Measurements from ENCODE around the gene CFHR1.

DNA sequence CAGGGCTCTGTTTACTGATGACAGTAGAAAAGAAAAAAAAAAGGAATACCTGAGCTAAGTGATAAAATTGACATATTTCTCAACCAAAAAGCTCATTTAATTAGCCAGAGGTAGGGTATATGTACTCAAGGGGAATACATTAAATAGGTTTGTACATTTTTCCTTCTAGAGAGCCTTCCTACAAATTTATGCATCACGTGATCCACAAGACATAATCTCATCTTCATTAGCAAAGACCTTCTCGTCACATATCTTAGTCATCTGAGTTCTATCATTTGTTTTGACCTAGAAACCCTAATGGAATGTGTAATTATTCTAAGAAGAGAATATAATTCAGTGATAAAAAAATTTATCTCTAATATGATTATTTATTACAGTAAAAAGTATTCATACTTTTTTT lies 37.7 kb downstream of the CFHR1 start:
- TF ChIP-seq ZNF70 (CRISPR knock-in tag; IDR thresholded peaks at IDR 0.05) (no peak), PPARA (CRISPR knock-in tag; IDR thresholded peaks at IDR 0.05; ENCODE audit: borderline replicate concordance) (no peak), ZFP30 (CRISPR knock-in tag; IDR thresholded peaks at IDR 0.05) (no peak), PATZ1 (CRISPR knock-in tag; IDR thresholded peaks at IDR 0.05; ENCODE audit: borderline replicate concordance) (no peak), TSHZ2 (CRISPR knock-in tag; IDR thresholded peaks at IDR 0.05) (no peak), BACH2 (CRISPR knock-in tag; IDR thresholded peaks at IDR 0.05; ENCODE audit: borderline replicate concordance) (no peak), ZFP3 (CRISPR knock-in tag; IDR thresholded peaks at IDR 0.05) (no peak), ZNF565 (CRISPR knock-in tag; conservative IDR thresholded peaks at IDR 0.05; ENCODE audit: low read depth) (no peak)
- TF ChIP-seq, protein P1, sequence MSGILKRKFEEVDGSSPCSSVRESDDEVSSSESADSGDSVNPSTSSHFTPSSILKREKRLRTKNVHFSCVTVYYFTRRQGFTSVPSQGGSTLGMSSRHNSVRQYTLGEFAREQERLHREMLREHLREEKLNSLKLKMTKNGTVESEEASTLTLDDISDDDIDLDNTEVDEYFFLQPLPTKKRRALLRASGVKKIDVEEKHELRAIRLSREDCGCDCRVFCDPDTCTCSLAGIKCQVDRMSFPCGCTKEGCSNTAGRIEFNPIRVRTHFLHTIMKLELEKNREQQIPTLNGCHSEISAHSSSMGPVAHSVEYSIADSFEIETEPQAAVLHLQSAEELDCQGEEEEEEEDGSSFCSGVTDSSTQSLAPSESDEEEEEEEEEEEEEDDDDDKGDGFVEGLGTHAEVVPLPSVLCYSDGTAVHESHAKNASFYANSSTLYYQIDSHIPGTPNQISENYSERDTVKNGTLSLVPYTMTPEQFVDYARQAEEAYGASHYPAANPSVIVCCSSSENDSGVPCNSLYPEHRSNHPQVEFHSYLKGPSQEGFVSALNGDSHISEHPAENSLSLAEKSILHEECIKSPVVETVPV (CRISPR knock-in tag; IDR thresholded peaks at IDR 0.05), result no peak

All from SK-N-SH treated with all-trans-retinoic acid at 6 μM for 48 hours (cell line).